Activated naive CD4-positive, alpha-beta T cell treated with anti-CD3 and anti-CD28 coated beads for 36 hours (primary cell): ENCODE results near the gene DIDO1. TPM values are rescaled to one million over a fixed set of nuclear protein-coding genes. Genes with fewer than 3 reads are reported as not detected.
"Not testable (repeated sequence)": the region's sequence is repeated elsewhere in the genome, so short reads cannot be mapped to it uniquely, and the experiment has no call there.

Experiments used
- CTCF ChIA-PET: fragments of 350-600 bp; sonication (Branson Sonifier 250); formaldehyde crosslinking; loops from one replicate; lab custom pipeline; 2021; ENCODE audit warnings: antibody characterized with exemption; lab: Charles Lee
- DNase-seq: peaks from one replicate; pipeline ENCODE4 v3.0.0-alpha.2; 2020
- H3K27ac Mint-ChIP-seq: one replicate; pipeline ENCODE4 v1.8.0; 2021; ENCODE audit warnings: mild to moderate bottlenecking, mixed read lengths
- H3K27me3 Mint-ChIP-seq: one replicate; pipeline ENCODE4 v1.8.0; 2021; ENCODE audit warnings: low read depth, mixed read lengths
- H3K36me3 Mint-ChIP-seq: one replicate; pipeline ENCODE4 v1.8.0; 2021; ENCODE audit warnings: low read depth, mixed read lengths
- H3K4me1 Mint-ChIP-seq: one replicate; pipeline ENCODE4 v1.8.0; 2021; ENCODE audit warnings: low read depth, mixed read lengths
- H3K4me3 Mint-ChIP-seq: one replicate; pipeline ENCODE4 v1.8.0; 2021; ENCODE audit warnings: mild to moderate bottlenecking, moderate library complexity, mixed read lengths
- H3K9me3 Mint-ChIP-seq: one replicate; pipeline ENCODE4 v1.8.0; 2021; ENCODE audit warnings: mixed read lengths
- intact Hi-C: fragments of 100-400 bp; cut with micrococcal nuclease; formaldehyde crosslinking; loops from one replicate; pipeline ENCODE4 v1.15.1; 2023
- total RNA-seq, 2 experiments: library from RNA; stranded (reverse); gene quantifications; one replicate each; pipeline ENCODE4 v1.2.3, GENCODE V29; 2021

Gene DIDO1
- total RNA-seq, 2 experiments from 2014 or later: 49.5 to 50.3 TPM

GRCh38 chr20:62856931-62857619, 69.2 kb downstream of the DIDO1 start:
- no peak for DNase-seq
- Mint-ChIP-seq H3K9me3 (no peaks in the 10 kb centered on the region), H3K27me3 (no peaks in the 10 kb centered on the region), H3K4me1 (peaks cover 19% of the 10 kb centered on the region), H3K4me3 (no peak overlapping the region), H3K36me3 (peaks cover 19% of the 10 kb centered on the region), H3K27ac (no peak overlapping the region)
- CTCF ChIA-PET: interaction anchor here (1.2 to 1.3 kb wide), 2 partner anchors 10 to 49 kb away, joined by 5 to 6 read pairs; no protein-coding TSS in a partner anchor
- intact Hi-C loops: no loop called here

GRCh38 chr20:62855120-62855519, 71.2 kb downstream of the DIDO1 start:
- CTCF ChIA-PET: interaction anchor here (0.6 kb wide), 1 partner anchor 381 kb away, joined by 3 read pairs; the partner anchor contains the start of gene BIRC7
- Mint-ChIP-seq H3K36me3 (peaks cover 24% of the 10 kb centered on the region), H3K27me3 (no peaks in the 10 kb centered on the region), H3K9me3 (no peaks in the 10 kb centered on the region), H3K4me3 (no peak overlapping the region), H3K27ac (no peak overlapping the region), H3K4me1 (peaks cover 13% of the 10 kb centered on the region)
- intact Hi-C loops: no loop called here
- DNase-seq: no peak

GRCh38 chr20:62854121-62854520, 72.2 kb downstream of the DIDO1 start:
- H3K27ac Mint-ChIP-seq: no peak overlapping the region
- no peaks in the 10 kb centered on the region for H3K27me3 Mint-ChIP-seq
- peaks cover 25% of the 10 kb centered on the region for H3K36me3 Mint-ChIP-seq
- intact Hi-C loops: no loop called here
- H3K4me3 Mint-ChIP-seq: no peak overlapping the region
- H3K4me1 Mint-ChIP-seq: peaks cover 5% of the 10 kb centered on the region
- H3K9me3 Mint-ChIP-seq: no peaks in the 10 kb centered on the region
- CTCF ChIA-PET: interaction anchor here (1.0 kb wide), 1 partner anchor 22 kb away, joined by 3 read pairs; no protein-coding TSS in a partner anchor
- no peak for DNase-seq

GRCh38 chr20:62853304-62853703, 73.0 kb downstream of the DIDO1 start:
- H3K4me3 Mint-ChIP-seq, H3K4me1 Mint-ChIP-seq, DNase-seq, CTCF ChIA-PET, intact Hi-C loops, H3K27me3 Mint-ChIP-seq, H3K9me3 Mint-ChIP-seq, H3K27ac Mint-ChIP-seq: not testable (repeated sequence)
- H3K36me3 Mint-ChIP-seq: peaks cover 22% of the 10 kb centered on the region

GRCh38 chr20:62852841-62853240, 73.5 kb downstream of the DIDO1 start:
- no peaks in the 10 kb centered on the region for H3K9me3 Mint-ChIP-seq
- CTCF ChIA-PET: no interaction called here
- no peaks in the 10 kb centered on the region for H3K4me1 Mint-ChIP-seq
- no peak overlapping the region for H3K27ac Mint-ChIP-seq
- H3K4me3 Mint-ChIP-seq: no peak overlapping the region
- no peaks in the 10 kb centered on the region for H3K27me3 Mint-ChIP-seq
- intact Hi-C loops: no loop called here
- DNase-seq: no peak
- peaks cover 22% of the 10 kb centered on the region for H3K36me3 Mint-ChIP-seq

- no peak for DNase-seq
- CTCF ChIA-PET: interaction anchor here (0.6 kb wide), 1 partner anchor 50 kb away, joined by 5 read pairs; no protein-coding TSS in a partner anchor
- H3K36me3 Mint-ChIP-seq: peaks cover 19% of the 10 kb centered on the region
- intact Hi-C loops: no loop called here
- no peaks in the 10 kb centered on the region for H3K4me1 Mint-ChIP-seq
- H3K9me3 Mint-ChIP-seq: no peaks in the 10 kb centered on the region
- no peaks in the 10 kb centered on the region for H3K27me3 Mint-ChIP-seq
- no peak overlapping the region for H3K4me3 Mint-ChIP-seq
- no peak overlapping the region for H3K27ac Mint-ChIP-seq
Measured at GRCh38 chr20:62852196-62852595, 74.1 kb downstream of the DIDO1 start.

GRCh38 chr20:62850333-62850974, 75.9 kb downstream of the DIDO1 start:
- DNase-seq: no peak
- CTCF ChIA-PET: interaction anchor here (0.6 kb wide), 1 partner anchor 322 kb away, joined by 5 read pairs; no protein-coding TSS in a partner anchor
- Mint-ChIP-seq H3K4me1 (no peaks in the 10 kb centered on the region), H3K27ac (no peak overlapping the region), H3K9me3 (no peaks in the 10 kb centered on the region), H3K27me3 (no peaks in the 10 kb centered on the region), H3K36me3 (peaks cover 17% of the 10 kb centered on the region), H3K4me3 (no peak overlapping the region)
- intact Hi-C loops: no loop called here

GRCh38 chr20:62849431-62849830, 76.9 kb downstream of the DIDO1 start:
- H3K27ac Mint-ChIP-seq: no peak overlapping the region
- H3K9me3 Mint-ChIP-seq: no peaks in the 10 kb centered on the region
- H3K27me3 Mint-ChIP-seq: no peaks in the 10 kb centered on the region
- DNase-seq: no peak
- CTCF ChIA-PET: interaction anchor here (0.7 kb wide), 1 partner anchor 458 kb away, joined by 4 read pairs; no protein-coding TSS in a partner anchor
- H3K36me3 Mint-ChIP-seq: peaks cover 19% of the 10 kb centered on the region
- no peaks in the 10 kb centered on the region for H3K4me1 Mint-ChIP-seq
- intact Hi-C loops: no loop called here
- H3K4me3 Mint-ChIP-seq: no peak overlapping the region

GRCh38 chr20:62848917-62849316, 77.4 kb downstream of the DIDO1 start:
- CTCF ChIA-PET: interaction anchor here (0.7 kb wide), 1 partner anchor 458 kb away, joined by 4 read pairs; no protein-coding TSS in a partner anchor
- H3K27ac Mint-ChIP-seq, H3K4me3 Mint-ChIP-seq, H3K4me1 Mint-ChIP-seq, DNase-seq, H3K9me3 Mint-ChIP-seq, intact Hi-C loops, H3K27me3 Mint-ChIP-seq: not testable (repeated sequence)
- peaks cover 19% of the 10 kb centered on the region for H3K36me3 Mint-ChIP-seq

- CTCF ChIA-PET: interaction anchor here (0.6 to 1.6 kb wide), 5 partner anchors 11 to 184 kb away, joined by 3 to 6 read pairs (median 5); no protein-coding TSS in a partner anchor
- no peak for DNase-seq
- Mint-ChIP-seq H3K4me1 (no peaks in the 10 kb centered on the region), H3K4me3 (no peak overlapping the region), H3K27me3 (no peaks in the 10 kb centered on the region), H3K9me3 (no peaks in the 10 kb centered on the region), H3K27ac (no peak overlapping the region), H3K36me3 (peaks cover 11% of the 10 kb centered on the region)
- intact Hi-C loops: no loop called here
Measured at GRCh38 chr20:62846166-62846890, 80.0 kb downstream of the DIDO1 start.

- no peak overlapping the region for H3K27ac Mint-ChIP-seq
- H3K4me3 Mint-ChIP-seq: no peak overlapping the region
- H3K4me1 Mint-ChIP-seq: no peaks in the 10 kb centered on the region
- CTCF ChIA-PET: interaction anchor here (0.6 to 1.2 kb wide), 3 partner anchors 11 to 185 kb away, joined by 3 to 5 read pairs (median 3); no protein-coding TSS in a partner anchor
- H3K9me3 Mint-ChIP-seq: no peaks in the 10 kb centered on the region
- intact Hi-C loops: no loop called here
- H3K36me3 Mint-ChIP-seq: peaks cover 9% of the 10 kb centered on the region
- no peak for DNase-seq
- H3K27me3 Mint-ChIP-seq: no peaks in the 10 kb centered on the region
Measured at GRCh38 chr20:62845416-62846160, 80.7 kb downstream of the DIDO1 start.
